ENCODE results near the gene BAG3.
A peak's percentile ranks its signal among the peaks of the same experiment; 100 is the strongest.
"Not testable (repeated sequence)": the region's sequence is repeated elsewhere in the genome, so short reads cannot be mapped to it uniquely, and the experiment has no call there.

Gene BAG3

DNA sequence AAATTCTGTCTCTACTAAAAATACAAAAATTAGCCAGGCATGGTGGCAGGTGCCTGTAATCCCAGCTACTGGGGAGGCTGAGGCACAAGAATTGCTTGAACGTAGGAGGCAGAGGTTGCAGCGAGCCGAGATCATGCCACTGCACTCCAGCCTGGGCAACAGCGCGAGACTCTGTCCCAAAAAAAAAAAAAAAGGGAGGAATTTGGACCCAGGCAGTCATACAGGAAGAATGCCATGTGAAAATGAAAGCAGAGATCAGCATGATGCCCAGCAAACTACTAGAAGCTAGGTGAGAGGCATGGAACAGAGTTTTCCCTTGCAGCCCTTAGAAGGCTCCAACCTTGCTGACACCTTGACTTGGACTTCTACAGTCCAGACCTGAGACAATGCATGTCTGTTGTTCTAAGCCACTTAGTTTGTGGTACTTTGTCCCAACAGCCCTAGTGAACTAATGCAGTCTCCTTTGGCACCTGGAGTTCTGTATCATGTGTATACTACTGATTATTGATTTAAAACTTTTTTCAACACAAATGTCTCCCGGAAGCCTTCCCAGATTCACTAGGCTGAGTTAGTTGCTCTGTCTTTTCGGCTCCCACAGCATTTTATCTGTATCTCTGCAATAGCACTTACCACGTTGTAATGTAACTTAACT, 10.2 kb upstream of the BAG3 start:
- DNase-seq: no peak

- no peak for DNase-seq
Measured at GRCh38 chr10:119642556-119643111, 8.5 kb upstream of the BAG3 start.

- no peak for DNase-seq
Measured at GRCh38 chr10:119643306-119644204, 7.6 kb upstream of the BAG3 start.

DNA sequence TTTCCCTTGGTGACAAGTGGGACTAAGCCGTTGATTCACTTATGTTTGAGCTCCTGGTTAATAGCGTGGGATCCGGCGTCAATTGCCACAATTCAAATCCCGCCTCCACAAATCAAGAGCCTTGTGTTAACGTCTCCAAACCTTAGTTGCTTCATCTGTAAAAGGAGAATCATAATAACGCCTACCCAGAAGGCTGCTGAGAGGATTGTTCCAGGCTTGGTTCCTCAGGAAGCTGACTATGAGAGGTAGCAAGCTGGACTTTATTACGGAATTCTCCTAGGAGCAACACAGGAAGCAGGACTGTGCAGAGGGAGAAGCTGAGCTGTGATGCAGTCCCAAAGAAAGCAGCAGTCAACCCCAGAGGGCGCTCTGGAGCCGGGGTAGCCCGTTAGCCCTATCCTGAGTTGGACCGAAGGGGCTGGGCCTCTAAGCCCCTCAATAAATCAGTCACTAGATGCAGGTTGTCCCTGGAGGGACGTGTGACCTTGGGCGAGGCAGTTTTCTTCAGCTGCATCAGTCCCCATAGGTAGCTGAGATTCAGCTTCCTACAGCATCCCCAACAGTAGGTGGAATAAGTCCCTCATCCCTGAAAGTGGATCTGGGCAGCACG, 6.9 kb upstream of the BAG3 start:
- DNase-seq: no peak

DNA sequence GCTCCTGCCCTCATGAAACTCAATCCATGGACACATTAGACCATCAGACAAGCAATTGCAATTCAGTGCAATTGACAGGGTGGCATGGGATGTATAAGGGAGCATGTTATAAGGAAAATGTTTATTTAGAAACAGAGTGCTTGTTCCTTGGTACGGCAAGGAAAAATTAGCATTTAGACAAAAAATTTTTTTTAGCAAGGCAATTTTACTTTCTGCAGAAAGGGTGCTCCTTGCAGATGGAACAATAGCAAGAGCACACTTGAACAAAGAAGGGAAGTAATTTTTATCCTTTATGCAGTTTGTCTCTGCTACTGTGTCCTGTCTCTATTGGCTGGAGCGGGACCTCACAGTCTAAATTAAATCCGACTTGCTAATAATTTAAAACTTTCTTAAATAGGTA, 6.2 kb upstream of the BAG3 start:
- DNase-seq: no peak

GRCh38 chr10:119650062-119650461, 1.1 kb upstream of the BAG3 start:
- no peak for DNase-seq

DNA sequence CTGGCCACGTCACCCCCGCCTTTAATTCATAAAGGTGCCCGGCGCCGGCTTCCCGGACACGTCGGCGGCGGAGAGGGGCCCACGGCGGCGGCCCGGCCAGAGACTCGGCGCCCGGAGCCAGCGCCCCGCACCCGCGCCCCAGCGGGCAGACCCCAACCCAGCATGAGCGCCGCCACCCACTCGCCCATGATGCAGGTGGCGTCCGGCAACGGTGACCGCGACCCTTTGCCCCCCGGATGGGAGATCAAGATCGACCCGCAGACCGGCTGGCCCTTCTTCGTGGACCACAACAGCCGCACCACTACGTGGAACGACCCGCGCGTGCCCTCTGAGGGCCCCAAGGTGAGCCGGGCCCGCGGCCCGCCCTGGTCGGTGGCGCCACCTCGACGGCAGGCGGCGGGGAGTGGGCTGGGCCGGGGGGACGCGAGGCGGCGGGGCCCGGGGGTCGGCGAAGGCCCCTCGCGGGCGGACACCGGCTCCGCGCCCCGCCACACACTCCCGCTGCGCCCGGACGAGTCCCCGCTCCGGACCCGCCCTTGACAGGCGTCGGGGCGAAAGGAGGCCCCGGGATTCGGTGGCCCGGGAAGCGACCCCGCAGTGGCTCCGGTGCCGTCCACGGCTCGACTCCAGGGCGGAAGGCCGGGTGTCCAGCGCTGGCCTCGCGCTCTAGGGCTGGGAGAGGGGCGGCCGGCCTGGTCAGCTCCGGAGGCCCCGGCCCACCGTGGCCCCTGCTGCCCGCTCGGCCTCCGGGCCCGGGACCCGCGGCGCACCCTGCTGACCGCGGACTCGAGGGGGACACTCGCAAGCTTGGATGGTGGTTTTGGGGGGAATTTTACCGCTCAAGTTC, 557 bp downstream of the BAG3 start:
- no peak for DNase-seq

GRCh38 chr10:119652361-119652730, 1.2 kb downstream of the BAG3 start:
- peak; percentile 10 for DNase-seq

GRCh38 chr10:119653209-119653608, 2.0 kb downstream of the BAG3 start:
- DNase-seq: no peak

DNA sequence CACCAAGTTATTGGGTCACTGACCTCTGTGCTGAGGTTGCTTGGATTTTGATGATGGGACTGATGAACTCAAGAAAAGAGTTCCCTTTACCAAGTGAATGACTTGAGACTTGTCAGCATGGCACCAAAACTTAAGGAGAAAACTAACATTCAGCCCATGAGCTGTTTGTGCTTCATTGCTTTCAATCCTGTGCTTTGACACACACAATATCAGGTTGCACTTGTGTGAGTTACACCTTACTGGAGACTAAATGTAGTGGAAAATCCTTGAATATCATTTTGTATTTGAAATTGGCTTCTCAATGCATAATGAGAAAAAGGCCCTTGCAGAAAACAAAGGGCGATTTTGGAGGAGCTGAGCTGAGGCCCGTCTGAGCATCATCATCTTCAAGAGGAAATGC, 2.7 kb downstream of the BAG3 start:
- no peak for DNase-seq

DNA sequence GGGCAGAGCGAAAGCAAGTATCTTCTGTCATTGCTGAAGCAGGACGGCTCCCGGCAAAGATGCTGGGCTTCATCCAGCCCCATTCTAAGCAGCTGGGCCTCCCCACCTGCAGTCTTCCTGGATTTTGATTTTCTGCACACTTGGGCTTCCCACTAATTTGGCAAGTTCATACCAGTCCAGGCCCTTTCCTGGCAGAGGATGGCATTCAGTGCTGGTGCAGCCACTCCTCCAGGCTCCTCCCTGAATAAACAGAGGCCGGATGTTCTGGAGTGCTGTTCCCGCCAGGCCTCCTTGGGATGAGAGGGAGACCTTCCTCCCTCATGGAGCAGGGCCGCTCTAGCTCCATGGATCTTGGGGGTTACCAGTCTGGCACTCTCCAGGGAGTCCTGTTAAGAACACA, 3.4 kb downstream of the BAG3 start:
- DNase-seq: no peak

GRCh38 chr10:119655566-119656001, 4.4 kb downstream of the BAG3 start:
- DNase-seq: no peak

DNA sequence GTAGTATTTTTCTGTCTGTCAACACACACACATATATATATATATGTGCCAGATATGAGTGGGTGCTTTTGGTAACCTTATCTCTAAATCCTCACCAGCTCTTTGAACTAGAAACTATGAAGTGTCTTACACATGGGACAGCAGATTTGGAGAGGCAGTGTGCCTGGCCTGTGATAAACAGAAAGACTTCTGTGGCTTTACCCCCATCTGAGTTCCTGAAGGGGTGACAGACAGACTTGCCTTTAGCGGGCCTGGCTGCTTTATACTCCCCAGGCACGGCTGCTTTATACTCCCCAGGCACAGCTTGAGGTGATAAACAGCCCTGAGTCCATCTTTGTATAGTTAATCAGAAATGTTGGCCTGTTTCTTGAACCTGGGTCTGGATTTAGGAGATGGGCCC, 5.6 kb downstream of the BAG3 start:
- no peak for DNase-seq

DNA sequence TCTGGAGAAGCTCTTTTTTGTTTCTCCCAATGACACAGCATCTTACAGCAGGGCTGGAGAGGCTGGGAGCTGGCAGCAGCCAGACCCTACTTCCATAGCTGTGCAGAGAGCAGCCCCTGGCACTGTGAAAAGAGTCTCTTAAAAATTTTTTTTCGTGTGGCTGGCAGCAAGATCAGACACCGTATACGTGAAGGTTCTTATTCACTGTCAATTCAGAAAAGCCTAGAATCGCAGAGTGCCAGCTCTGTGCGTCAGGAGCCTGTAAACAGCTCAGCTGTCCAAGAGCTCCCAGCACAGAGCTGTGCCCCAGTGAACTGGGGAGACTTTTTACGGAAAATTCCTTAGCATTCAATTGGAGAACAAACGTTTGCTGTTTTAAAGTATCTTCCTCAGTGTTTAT, 6.5 kb downstream of the BAG3 start:
- no peak for DNase-seq

DNA sequence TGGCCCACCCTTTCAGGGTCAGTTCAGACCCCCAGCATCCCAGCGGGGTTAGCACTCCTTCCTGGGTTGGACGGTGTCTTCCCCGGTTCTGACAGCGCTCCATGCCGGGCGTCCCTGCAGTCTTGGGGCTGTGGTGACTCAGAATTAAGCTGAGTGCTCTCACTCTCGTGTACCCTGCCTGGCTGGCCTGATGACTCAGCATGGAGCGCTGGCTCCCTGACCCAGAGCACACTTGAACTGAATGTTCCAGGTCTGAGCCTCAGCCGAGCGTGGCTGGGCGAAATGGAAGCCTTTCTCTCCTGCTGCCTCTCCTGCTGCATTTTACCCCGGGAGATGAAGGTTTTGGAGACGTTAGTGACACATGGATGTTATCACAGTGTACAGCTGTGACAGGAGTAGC, 7.1 kb downstream of the BAG3 start:
- peak; percentile 12 for DNase-seq

- DNase-seq: no peak
Measured at GRCh38 chr10:119659951-119660350, 8.8 kb downstream of the BAG3 start.

GRCh38 chr10:119662076-119662605, 11.0 kb downstream of the BAG3 start:
- not testable (repeated sequence) for DNase-seq

DNA sequence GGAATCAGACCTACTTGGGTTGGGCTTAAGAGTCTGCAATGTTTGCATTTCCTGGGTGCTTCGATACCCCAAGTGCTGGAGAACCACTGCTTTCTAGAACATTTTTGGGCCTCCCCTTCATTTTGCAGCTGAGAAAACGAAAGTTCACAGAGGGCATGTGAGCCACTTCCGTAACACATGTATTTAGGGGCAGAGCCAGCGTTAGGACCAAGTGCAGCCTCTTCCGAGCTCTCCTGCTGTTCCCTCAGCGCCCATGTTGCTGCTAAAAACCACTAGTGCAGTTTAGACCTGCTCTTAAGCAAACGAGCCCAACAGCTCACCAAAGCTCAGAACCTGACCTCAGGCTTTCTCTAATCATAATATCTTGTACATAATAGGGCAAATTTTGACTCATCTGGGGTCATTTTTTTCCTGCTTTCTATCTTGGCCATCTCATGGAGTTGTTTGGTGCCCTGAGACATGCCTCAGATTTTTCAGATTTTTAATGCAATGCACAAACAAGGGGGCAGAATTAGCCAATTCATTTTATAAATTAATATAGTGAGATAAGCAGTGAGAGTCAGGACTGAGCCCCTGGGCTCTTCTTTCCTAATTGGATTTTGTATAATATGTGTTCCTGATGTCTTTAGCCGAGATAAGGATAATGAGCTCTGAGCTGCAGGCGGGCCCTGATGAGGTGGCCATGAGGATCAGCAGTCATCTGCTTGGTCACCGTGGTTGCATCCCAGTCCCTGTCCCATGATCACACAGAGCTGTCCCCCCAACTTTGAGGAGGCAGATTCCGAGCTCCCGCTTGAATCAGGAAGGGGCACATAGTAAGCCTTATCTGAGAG, 12.9 kb downstream of the BAG3 start:
- DNase-seq: no peak

- no peak for DNase-seq
Measured at GRCh38 chr10:119665901-119666708, 14.9 kb downstream of the BAG3 start.

- DNase-seq: no peak
Measured at GRCh38 chr10:119666709-119667004, 15.5 kb downstream of the BAG3 start.
